Fibroblast of lung (primary cell): ENCODE results near the gene TRAPPC12. TPM values are rescaled to one million over a fixed set of nuclear protein-coding genes. Genes with fewer than 3 reads are reported as not detected.

Source experiments
- DNase-seq, 2 donors: peaks; one replicate each; pipeline versions ENCODE4 v3.0.0 to v3.0.0-alpha.2; 2010; ENCODE audit warnings: low read depth in 2 of 2
- H2AFZ ChIP-seq: 2 replicates; pipeline ENCODE4 v1.5.1; 2012; ENCODE audit warnings: low read length, control low read depth, inconsistent platforms
- H3K27ac ChIP-seq: 2 replicates; pipeline ENCODE4 v1.5.1; 2011; ENCODE audit warnings: low read length, control low read depth; ENCODE audit not compliant: insufficient read depth
- H3K27me3 ChIP-seq: 2 replicates; pipeline ENCODE4 v1.5.1; 2011; ENCODE audit warnings: mild to moderate bottlenecking, low read length; ENCODE audit not compliant: control insufficient read depth, insufficient read depth
- H3K36me3 ChIP-seq: 2 replicates; pipeline ENCODE4 v1.5.1; 2011; ENCODE audit warnings: low read length; ENCODE audit not compliant: control insufficient read depth, insufficient read depth
- H3K4me1 ChIP-seq: 2 replicates; pipeline ENCODE4 v1.5.1; 2011; ENCODE audit warnings: low read length; ENCODE audit not compliant: control insufficient read depth, insufficient read depth; ENCODE audit errors: extremely low read depth
- H3K4me2 ChIP-seq: 2 replicates; pipeline ENCODE4 v1.5.1; 2011; ENCODE audit warnings: low read length, control low read depth; ENCODE audit not compliant: insufficient read depth; ENCODE audit errors: extremely low read depth
- H3K4me3 ChIP-seq, 4 experiments: fragments of 200-600 bp in 1 of 4; sonication (generic) in 1 of 4; replicated peaks in 1 of 4; 2 replicates each; pipeline ENCODE4 v1.5.1; 2011 to 2016; ENCODE audit warnings: low read length in 4 of 4, low read depth in 3 of 4, mild to moderate bottlenecking in 3 of 4, control low read depth in 2 of 4, inconsistent platforms in 1 of 4, mixed read lengths in 1 of 4; ENCODE audit not compliant: insufficient read depth in 1 of 4; ENCODE audit errors: control extremely low read depth in 1 of 4
- H3K79me2 ChIP-seq: 2 replicates; pipeline ENCODE4 v1.5.1; 2012; ENCODE audit warnings: mild to moderate bottlenecking, low read length, inconsistent platforms; ENCODE audit not compliant: control insufficient read depth, insufficient read depth
- H3K9ac ChIP-seq: 2 replicates; pipeline ENCODE4 v1.5.1; 2011; ENCODE audit warnings: mild to moderate bottlenecking, low read length, control low read depth; ENCODE audit not compliant: insufficient read depth
- H3K9me3 ChIP-seq: 2 replicates; pipeline ENCODE4 v1.5.1; 2012; ENCODE audit warnings: low read depth, low read length; ENCODE audit not compliant: control insufficient read depth, insufficient read depth
- H4K20me1 ChIP-seq: 2 replicates; pipeline ENCODE4 v1.5.1; 2011; ENCODE audit warnings: low read length; ENCODE audit not compliant: control insufficient read depth, insufficient read depth; ENCODE audit errors: extremely low read depth
- CTCF ChIP-seq, 2 donors: IDR thresholded peaks in 1 of 2; conservative IDR thresholded peaks in 1 of 2; 1 replicate in 1 of 2; 2 replicates in 1 of 2; pipeline ENCODE4 v1.5.1; 2011 to 2012; ENCODE audit warnings: low read length in 2 of 2, control low read depth in 1 of 2, inconsistent platforms in 1 of 2, low read depth in 1 of 2, mild to moderate bottlenecking in 1 of 2
- EZH2 ChIP-seq: IDR thresholded peaks from 2 replicates; pipeline ENCODE4 v1.5.1; 2012; ENCODE audit warnings: low read length, control low read depth, mild to moderate bottlenecking; ENCODE audit errors: missing control alignments
- polyA plus RNA-seq, 2 donors: library from polyadenylated mRNA; depleted of rRNA in 1 of 2; stranded (reverse) in 1 of 2; unstranded in 1 of 2; fragments of >200 nt; gene quantifications; 2 replicates each; pipeline ENCODE4 v1.2.1, GENCODE V29; 2011 to 2012; ENCODE audit warnings: missing spikeins in 1 of 2
- total RNA-seq: library from RNA; depleted of rRNA; stranded (reverse); fragments of >200 nt; gene quantifications from 2 replicates; pipeline ENCODE4 v1.2.1, GENCODE V29; 2014

Gene TRAPPC12
- total and polyA plus RNA-seq, 2 donors (not counting 1 experiment from before 2014, with no cell fraction given), result 33.7 to 53.2 TPM

- no peaks in the 10 kb centered on the region for H3K4me1 ChIP-seq
- H3K27ac ChIP-seq, result no peak overlapping the region
- H3K4me2 ChIP-seq, result no peak overlapping the region
- H3K9me3 ChIP-seq, result no peaks in the 10 kb centered on the region
- no peak for TF ChIP-seq CTCF (conservative IDR thresholded peaks at IDR 0.05 in 1 of 2, IDR thresholded peaks at IDR 0.05 in 1 of 2; ENCODE audit: low read depth in 1 of 2, low read length in 2 of 2)
- TF ChIP-seq EZH2, result no peak
- H2AFZ ChIP-seq, result no peak overlapping the region
- DNase-seq, result no peak
- peaks cover 5% of the 10 kb centered on the region for H3K36me3 ChIP-seq
- H4K20me1 ChIP-seq, result no peaks in the 10 kb centered on the region
- H3K9ac ChIP-seq, result no peak overlapping the region
- H3K27me3 ChIP-seq, result no peaks in the 10 kb centered on the region
- H3K79me2 ChIP-seq, result no peaks in the 10 kb centered on the region
- no peak overlapping the region for H3K4me3 ChIP-seq
Measured at GRCh38 chr2:3435445-3435844, 56.0 kb downstream of the TRAPPC12 start.

- Histone ChIP-seq H3K9me3 (no peaks in the 10 kb centered on the region), H4K20me1 (no peaks in the 10 kb centered on the region), H3K4me3 (no peak overlapping the region), H3K79me2 (no peaks in the 10 kb centered on the region), H2AFZ (no peak overlapping the region), H3K9ac (no peak overlapping the region), H3K36me3 (peaks cover 3% of the 10 kb centered on the region), H3K27me3 (no peaks in the 10 kb centered on the region), H3K4me1 (no peaks in the 10 kb centered on the region), H3K27ac (no peak overlapping the region), H3K4me2 (no peak overlapping the region)
- DNase-seq, result no peak
- TF ChIP-seq EZH2 (no peak), CTCF (conservative IDR thresholded peaks at IDR 0.05 in 1 of 2, IDR thresholded peaks at IDR 0.05 in 1 of 2; ENCODE audit: low read depth in 1 of 2, low read length in 2 of 2) (no peak)
Measured at GRCh38 chr2:3440477-3440876, 61.0 kb downstream of the TRAPPC12 start.

- no peaks in the 10 kb centered on the region for H4K20me1 ChIP-seq
- no peak for DNase-seq
- H3K4me3 ChIP-seq, result no peak overlapping the region
- no peak overlapping the region for H3K27ac ChIP-seq
- no peaks in the 10 kb centered on the region for H3K9me3 ChIP-seq
- no peaks in the 10 kb centered on the region for H3K79me2 ChIP-seq
- TF ChIP-seq CTCF (conservative IDR thresholded peaks at IDR 0.05 in 1 of 2, IDR thresholded peaks at IDR 0.05 in 1 of 2; ENCODE audit: low read depth in 1 of 2, low read length in 2 of 2), result no peak
- TF ChIP-seq EZH2, result no peak
- no peak overlapping the region for H3K9ac ChIP-seq
- H3K4me1 ChIP-seq, result no peaks in the 10 kb centered on the region
- H3K27me3 ChIP-seq, result no peaks in the 10 kb centered on the region
- H2AFZ ChIP-seq, result no peak overlapping the region
- H3K4me2 ChIP-seq, result no peak overlapping the region
- H3K36me3 ChIP-seq, result peaks cover 4% of the 10 kb centered on the region
Measured at GRCh38 chr2:3441465-3441864, 62.0 kb downstream of the TRAPPC12 start.
